ENCODE measurements around the gene MAZ. TPM values are rescaled to one million over a fixed set of nuclear protein-coding genes. Genes with fewer than 3 reads are reported as not detected.

MAZ gene
- total and polyA plus RNA-seq, 4 donors, result 16.0 to 272 (median 45.1) TPM

DNA sequence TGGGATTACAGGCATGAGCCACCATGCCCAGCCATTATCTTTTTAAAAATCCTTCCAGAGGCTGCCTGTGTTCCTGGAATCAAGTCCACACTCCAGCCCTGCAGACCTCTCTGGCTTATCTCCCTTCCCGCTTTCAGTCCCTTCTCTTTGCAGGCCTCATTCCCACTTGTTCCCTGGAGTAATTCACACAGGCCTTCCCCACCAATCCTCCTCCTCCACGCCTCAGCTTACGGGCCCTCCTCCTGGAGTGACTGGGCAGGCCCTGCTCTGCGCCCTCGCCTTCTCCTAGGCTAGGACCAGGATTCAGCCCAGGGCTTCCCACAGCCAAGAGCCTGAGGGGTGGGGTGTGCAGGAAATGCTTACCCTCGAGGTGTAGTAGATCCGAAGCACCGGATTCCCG, 53.9 kb downstream of the MAZ start:
- DNase-seq (ENCODE audit: low spot score), result no peak
- TF ChIP-seq FOXA1 (IDR thresholded peaks at IDR 0.05), result no peak
- no peak for TF ChIP-seq NR2F2 (IDR thresholded peaks at IDR 0.05)
- no peak for TF ChIP-seq JUND (IDR thresholded peaks at IDR 0.05)
- TF ChIP-seq CTCF (IDR thresholded peaks at IDR 0.05; ENCODE audit: low read depth, low read length, missing input control), result no peak
- no peak for TF ChIP-seq GABPA (IDR thresholded peaks at IDR 0.05 in 1 of 2, conservative IDR thresholded peaks at IDR 0.05 in 1 of 2)
- TF ChIP-seq REST (IDR thresholded peaks at IDR 0.05), result no peak
- WGBS, result 96% methylated on average over 9 of the region's 9 CpGs

More for the DNA sequence above, 53.9 kb downstream of the MAZ start:
- Histone ChIP-seq H3K4me3 (ENCODE audit: low read depth in 1 of 3, low read length in 3 of 3) (no peak overlapping the region), H3K9me3 (ENCODE audit: control insufficient read depth in 4 of 4, low read length in 3 of 4) (no peaks in the 10 kb centered on the region), H3K9ac (ENCODE audit: low read depth in 1 of 2, low read length in 2 of 2) (no peak overlapping the region), H3K36me3 (ENCODE audit: control insufficient read depth in 4 of 4, insufficient read depth in 3 of 4, low read depth in 1 of 4, low read length in 3 of 4) (peaks cover 0 to 19% (median 8%) of the 10 kb centered on the region in 4 donors), H3K27me3 (ENCODE audit: control insufficient read depth in 4 of 4, insufficient read depth in 4 of 4, low read length in 3 of 4) (no peaks in the 10 kb centered on the region), H3K27ac (ENCODE audit: low read depth in 1 of 2, low read length in 2 of 2) (no peak overlapping the region), H3K4me1 (ENCODE audit: control insufficient read depth in 4 of 4, insufficient read depth in 4 of 4, low read length in 3 of 4) (peaks cover 7 to 36% (median 22%) of the 10 kb centered on the region in 4 donors)

Small RNA genes within 50 kb of the gene (small RNA-seq; reads per million reads assigned to genes)
- gene AC009133.6, result not detected
- gene AC120114.4, result not detected

Other genes with a start within 250 kb of the MAZ start
- 10 to 100 TPM in 1 of 2 donors, under 1 TPM in 1; 0.92 to 31.2 TPM for gene SPN, start 143.3 kb upstream of the MAZ start, total RNA-seq
- gene SPN, start 143.3 kb upstream of the MAZ start, polyA plus RNA-seq, result under 1 TPM; 0.85 to 0.90 TPM
- gene QPRT, start 127.3 kb upstream of the MAZ start, total RNA-seq, result 10 to 100 TPM; 79.4 to 81.7 TPM
- gene QPRT, start 127.3 kb upstream of the MAZ start, polyA plus RNA-seq, result 100 to 1,000 TPM; 119 to 143 TPM
- 1 to 10 TPM; 1.3 to 2.4 TPM for gene C16orf54, start 60.5 kb upstream of the MAZ start, total RNA-seq
- under 1 TPM; 0.38 to 0.42 TPM for gene C16orf54, start 60.5 kb upstream of the MAZ start, polyA plus RNA-seq
- 1 to 10 TPM in 1 of 2 donors, under 1 TPM in 1; 0.19 to 2.7 TPM for gene ZG16, start 28.3 kb upstream of the MAZ start, total RNA-seq
- 1 to 10 TPM in 1 of 2 donors, under 1 TPM in 1; 0.68 to 2.8 TPM for gene ZG16, start 28.3 kb upstream of the MAZ start, polyA plus RNA-seq
- gene KIF22, start 15.8 kb upstream of the MAZ start, total RNA-seq, result 10 to 100 TPM; 15.0 to 80.1 TPM
- 10 to 100 TPM; 39.9 to 58.7 TPM for gene KIF22, start 15.8 kb upstream of the MAZ start, polyA plus RNA-seq
- gene PRRT2, start 5.7 kb downstream of the MAZ start, total RNA-seq, result under 1 TPM; 0.09 to 0.59 TPM
- under 1 TPM; 0.16 to 0.28 TPM for gene PRRT2, start 5.7 kb downstream of the MAZ start, polyA plus RNA-seq
- gene PAGR1, start 9.6 kb downstream of the MAZ start, total RNA-seq, result 10 to 100 TPM; 11.1 to 16.9 TPM
- 10 to 100 TPM in 1 of 2 donors, 1 to 10 TPM in 1; 7.3 to 18.7 TPM for gene PAGR1, start 9.6 kb downstream of the MAZ start, polyA plus RNA-seq
- 10 to 100 TPM; 30.7 to 78.4 TPM for gene MVP, start 13.9 kb downstream of the MAZ start, total RNA-seq
- 10 to 100 TPM; 40.1 to 61.4 TPM for gene MVP, start 13.9 kb downstream of the MAZ start, polyA plus RNA-seq
- gene CDIPT, start 56.7 kb downstream of the MAZ start, total RNA-seq, result 10 to 100 TPM; 31.4 to 38.7 TPM
- 100 to 1,000 TPM in 1 of 2 donors, 10 to 100 TPM in 1; 38.1 to 102 TPM for gene CDIPT, start 56.7 kb downstream of the MAZ start, polyA plus RNA-seq
- gene SEZ6L2, start 93.0 kb downstream of the MAZ start, total RNA-seq, result under 1 TPM; 0.25 to 0.37 TPM
- under 1 TPM; 0.24 to 0.35 TPM for gene SEZ6L2, start 93.0 kb downstream of the MAZ start, polyA plus RNA-seq
- gene ASPHD1, start 94.0 kb downstream of the MAZ start, total RNA-seq, result under 1 TPM in 1 of 2 donors, not detected in 1; 0.25 TPM
- under 1 TPM in 1 of 2 donors, not detected in 1; 0.28 TPM for gene ASPHD1, start 94.0 kb downstream of the MAZ start, polyA plus RNA-seq
- gene KCTD13, start 119.7 kb downstream of the MAZ start, total RNA-seq, result 10 to 100 TPM in 1 of 2 donors, 1 to 10 TPM in 1; 3.1 to 13.1 TPM
- gene KCTD13, start 119.7 kb downstream of the MAZ start, polyA plus RNA-seq, result 1 to 10 TPM; 2.7 to 4.4 TPM
- gene TMEM219, start 155.6 kb downstream of the MAZ start, total RNA-seq, result 10 to 100 TPM; 25.5 to 29.6 TPM
- gene TMEM219, start 155.6 kb downstream of the MAZ start, polyA plus RNA-seq, result 10 to 100 TPM; 64.1 to 75.9 TPM
- 10 to 100 TPM; 19.0 to 27.9 TPM for gene TAOK2, start 167.3 kb downstream of the MAZ start, total RNA-seq
- gene TAOK2, start 167.3 kb downstream of the MAZ start, polyA plus RNA-seq, result 10 to 100 TPM in 1 of 2 donors, 1 to 10 TPM in 1; 2.2 to 12.9 TPM
- 10 to 100 TPM in 1 of 2 donors, 1 to 10 TPM in 1; 9.2 to 10.5 TPM for gene HIRIP3, start 189.1 kb downstream of the MAZ start, total RNA-seq
- gene HIRIP3, start 189.1 kb downstream of the MAZ start, polyA plus RNA-seq, result 1 to 10 TPM; 5.7 to 9.0 TPM
- gene INO80E, start 189.7 kb downstream of the MAZ start, total RNA-seq, result 10 to 100 TPM; 11.7 to 24.8 TPM
- 10 to 100 TPM in 1 of 2 donors, 1 to 10 TPM in 1; 8.0 to 22.8 TPM for gene INO80E, start 189.7 kb downstream of the MAZ start, polyA plus RNA-seq
- gene DOC2A, start 204.5 kb downstream of the MAZ start, total RNA-seq, result under 1 TPM in 1 of 2 donors, not detected in 1; 0.17 TPM
- gene DOC2A, start 204.5 kb downstream of the MAZ start, polyA plus RNA-seq, result under 1 TPM; 0.09 to 0.22 TPM
- gene C16orf92, start 216.7 kb downstream of the MAZ start, total RNA-seq, result not detected
- not detected for gene C16orf92, start 216.7 kb downstream of the MAZ start, polyA plus RNA-seq
- gene TLCD3B, start 224.7 kb downstream of the MAZ start, total RNA-seq, result under 1 TPM in 1 of 2 donors, not detected in 1; 0.65 TPM
- gene TLCD3B, start 224.7 kb downstream of the MAZ start, polyA plus RNA-seq, result under 1 TPM in 1 of 2 donors, not detected in 1; 0.05 TPM